H1 (cell line): ENCODE measurements around the gene POLA1. TPM values are rescaled to one million over a fixed set of nuclear protein-coding genes. Genes with fewer than 3 reads are reported as not detected.

ENCODE experiments used
- CTCF ChIA-PET: fragments of 300-600 bp; sonication (Branson Sonifier 250); formaldehyde crosslinking; loops from one replicate; lab custom pipeline; 2021; ENCODE audit not compliant: partially characterized antibody; lab: Charles Lee
- POLR2A ChIA-PET: fragments of 300-600 bp; sonication (Branson Sonifier 250); formaldehyde crosslinking; loops from one replicate; lab custom pipeline; 2021; ENCODE audit warnings: inconsistent platforms; ENCODE audit not compliant: partially characterized antibody; lab: Charles Lee
- DNase-seq, 2 experiments: peaks; one replicate each; pipeline versions ENCODE4 v3.0.0 to v3.0.0-alpha.2; 2010 to 2022; ENCODE audit warnings: low spot score in 2 of 2, low read depth in 1 of 2, mixed read lengths in 1 of 2
- FAIRE-seq: peaks from 2 replicates; lab custom pipeline; 2011; peaks lifted over from hg19 to GRCh38; lab: Jason Lieb, UNC
- H2AFZ ChIP-seq: 2 replicates; pipeline ENCODE4 v1.8.1; 2012; ENCODE audit warnings: low read length, inconsistent platforms
- H2AK5ac ChIP-seq: 2 replicates; pipeline ENCODE4 v1.6.1; 2013; ENCODE audit warnings: low read depth, low read length
- H2BK120ac ChIP-seq: replicated peaks from 2 replicates; pipeline ENCODE3; 2013; ENCODE audit warnings: low read depth, low read length, inconsistent platforms
- H2BK12ac ChIP-seq: 2 replicates; pipeline ENCODE4 v1.6.1; 2013; ENCODE audit warnings: low read depth, low read length
- H2BK15ac ChIP-seq: 2 replicates; pipeline ENCODE4 v1.6.1; 2013; ENCODE audit warnings: low read length
- H2BK20ac ChIP-seq: 2 replicates; pipeline ENCODE4 v1.6.1; 2013; ENCODE audit warnings: low read length
- H2BK5ac ChIP-seq: 2 replicates; pipeline ENCODE4 v1.6.1; 2013; ENCODE audit warnings: low read depth, low read length
- H3K14ac ChIP-seq: 2 replicates; pipeline ENCODE4 v1.6.1; 2013; ENCODE audit warnings: inconsistent platforms; ENCODE audit not compliant: insufficient read length
- H3K18ac ChIP-seq: 2 replicates; pipeline ENCODE4 v1.6.1; 2013; ENCODE audit warnings: low read length; ENCODE audit errors: extremely low read depth
- H3K23ac ChIP-seq: 2 replicates; pipeline ENCODE4 v1.6.1; 2013; ENCODE audit warnings: inconsistent platforms; ENCODE audit not compliant: insufficient read length
- H3K23me2 ChIP-seq: 2 replicates; pipeline ENCODE4 v1.6.1; 2013; ENCODE audit warnings: low read depth, low read length
- H3K27ac ChIP-seq: 2 replicates; pipeline ENCODE4 v1.6.1; 2011; ENCODE audit warnings: low read depth, low read length, inconsistent platforms
- H3K27me3 ChIP-seq, 4 experiments: replicated peaks in 1 of 4; 1 replicate in 1 of 4; 2 replicates in 3 of 4; pipeline versions ENCODE4 v1.6.1 to v1.8.1; 2011 to 2013; ENCODE audit warnings: low read length in 3 of 4, mild to moderate bottlenecking in 3 of 4, inconsistent platforms in 2 of 4, mixed read lengths in 2 of 4, moderate library complexity in 1 of 4; ENCODE audit not compliant: control insufficient read depth in 3 of 4, insufficient read depth in 3 of 4; ENCODE audit errors: extremely low read depth in 1 of 4
- H3K36me3 ChIP-seq, 4 experiments: 2 replicates each; pipeline versions ENCODE4 v1.6.1 to v1.8.1; 2011 to 2013; ENCODE audit warnings: mild to moderate bottlenecking in 4 of 4, low read length in 3 of 4, moderate library complexity in 2 of 4, control low read depth in 1 of 4, inconsistent platforms in 1 of 4; ENCODE audit not compliant: insufficient read depth in 4 of 4, control insufficient read depth in 2 of 4
- H3K4ac ChIP-seq: replicated peaks from 2 replicates; pipeline ENCODE3; 2013; ENCODE audit warnings: low read length, low read depth, mixed read lengths, inconsistent platforms; ENCODE audit not compliant: insufficient read length
- H3K4me1 ChIP-seq, 4 experiments: replicated peaks in 1 of 4; 1 replicate in 1 of 4; 2 replicates in 3 of 4; pipeline versions ENCODE4 v1.6.1 to v1.8.1; 2011 to 2013; ENCODE audit warnings: low read length in 3 of 4, inconsistent platforms in 2 of 4, mixed read lengths in 1 of 4; ENCODE audit not compliant: insufficient read depth in 4 of 4, control insufficient read depth in 3 of 4
- H3K4me2 ChIP-seq, 2 experiments: 2 replicates each; pipeline versions ENCODE4 v1.6.1 to v1.8.1; 2011 to 2013; ENCODE audit warnings: low read depth in 2 of 2, low read length in 2 of 2, control low read depth in 1 of 2, inconsistent platforms in 1 of 2, mild to moderate bottlenecking in 1 of 2; ENCODE audit not compliant: insufficient read depth in 1 of 2
- H3K4me3 ChIP-seq, 4 experiments: fragments of 200-600, 300-600 bp in 1 of 4; sonication (generic), shearing (Covaris generic), sonication (Bioruptor Twin) in 1 of 4; 2 replicates each; pipeline versions ENCODE4 v1.5.1 to v1.8.1; 2011 to 2016; ENCODE audit warnings: low read length in 4 of 4, low read depth in 3 of 4, control low read depth in 2 of 4, inconsistent platforms in 2 of 4, mild to moderate bottlenecking in 2 of 4, mixed read lengths in 1 of 4, moderate library complexity in 1 of 4; ENCODE audit not compliant: insufficient read depth in 2 of 4; ENCODE audit errors: extremely low read depth in 1 of 4
- H3K56ac ChIP-seq: replicated peaks from 2 replicates; pipeline ENCODE3; 2013; ENCODE audit warnings: low read depth, mild to moderate bottlenecking, mixed read lengths, low read length, inconsistent platforms; ENCODE audit not compliant: insufficient read length
- H3K79me1 ChIP-seq: 2 replicates; pipeline ENCODE4 v1.6.1; 2013; ENCODE audit warnings: low read depth, low read length, control low read depth
- H3K79me2 ChIP-seq, 2 experiments: 2 replicates each; pipeline versions ENCODE4 v1.6.1 to v1.8.1; 2012 to 2013; ENCODE audit warnings: low read length in 2 of 2, mild to moderate bottlenecking in 2 of 2, inconsistent platforms in 1 of 2; ENCODE audit not compliant: insufficient read depth in 2 of 2, control insufficient read depth in 1 of 2
- H3K9ac ChIP-seq, 4 experiments: replicated peaks in 1 of 4; 1 replicate in 1 of 4; 2 replicates in 3 of 4; pipeline versions ENCODE4 v1.6.1 to v1.8.1; 2011 to 2013; ENCODE audit warnings: low read depth in 3 of 4, low read length in 3 of 4, control low read depth in 2 of 4, mild to moderate bottlenecking in 2 of 4, moderate library complexity in 2 of 4, inconsistent platforms in 1 of 4; ENCODE audit errors: extremely low read depth in 1 of 4
- H3K9me3 ChIP-seq, 2 experiments: 2 replicates each; pipeline versions ENCODE4 v1.6.1 to v1.8.1; 2012 to 2013; ENCODE audit warnings: mild to moderate bottlenecking in 2 of 2, moderate library complexity in 2 of 2, control low read depth in 1 of 2, inconsistent platforms in 1 of 2, low read depth in 1 of 2, low read length in 1 of 2, mixed read lengths in 1 of 2; ENCODE audit not compliant: insufficient read depth in 2 of 2
- H4K20me1 ChIP-seq, 2 experiments: replicated peaks in 1 of 2; 2 replicates each; pipeline versions ENCODE3 to v1.8.1; 2011 to 2013; ENCODE audit warnings: inconsistent platforms in 2 of 2, low read length in 2 of 2, mild to moderate bottlenecking in 1 of 2; ENCODE audit not compliant: insufficient read depth in 2 of 2, control insufficient read depth in 1 of 2
- H4K5ac ChIP-seq: 2 replicates; pipeline ENCODE4 v1.6.1; 2013; ENCODE audit warnings: low read length, low read depth, mixed read lengths, inconsistent platforms; ENCODE audit not compliant: insufficient read length
- H4K8ac ChIP-seq: 2 replicates; pipeline ENCODE4 v1.8.0; 2013; ENCODE audit warnings: mild to moderate bottlenecking, moderate library complexity, low read length, inconsistent platforms; ENCODE audit not compliant: insufficient read depth; ENCODE audit errors: extremely low read depth
- H4K91ac ChIP-seq: replicated peaks from 2 replicates; pipeline ENCODE3; 2013; ENCODE audit warnings: low read length, mixed read lengths, inconsistent platforms; ENCODE audit not compliant: insufficient read length
- BRCA1 ChIP-seq: IDR thresholded peaks from 2 replicates; pipeline ENCODE4 v1.6.1; 2012; ENCODE audit warnings: low read depth, low read length, improper control_type of control experiment
- CHD1 ChIP-seq: IDR thresholded peaks from 2 replicates; pipeline ENCODE4 v1.6.1; 2012; ENCODE audit warnings: low read depth, low read length, improper control_type of control experiment
- EP300 ChIP-seq, 2 experiments: IDR thresholded peaks; 1 replicate in 1 of 2; 2 replicates in 1 of 2; pipeline ENCODE4 v1.6.1; 2011 to 2012; ENCODE audit warnings: low read depth in 2 of 2, low read length in 2 of 2, mild to moderate bottlenecking in 2 of 2, borderline replicate concordance in 1 of 2, inconsistent platforms in 1 of 2, moderate library complexity in 1 of 2
- EZH2 ChIP-seq: fragments of 200-600 bp; sonication (generic); IDR thresholded peaks from 2 replicates; pipeline ENCODE4 v1.7.1; 2012; ENCODE audit warnings: low read depth, mild to moderate bottlenecking, moderate library complexity, low read length, inconsistent platforms; ENCODE audit not compliant: severe bottlenecking
- HDAC6 ChIP-seq: IDR thresholded peaks from one replicate; pipeline ENCODE4 v1.7.1; 2012; ENCODE audit warnings: low read depth, mild to moderate bottlenecking, inconsistent platforms, low read length, moderate library complexity
- KDM4A ChIP-seq: IDR thresholded peaks from one replicate; pipeline ENCODE4 v1.7.1; 2012; ENCODE audit warnings: low read depth, mild to moderate bottlenecking, moderate library complexity, low read length, inconsistent platforms; ENCODE audit not compliant: severe bottlenecking
- POLR2A ChIP-seq, 2 experiments: IDR thresholded peaks; 1 replicate in 1 of 2; 2 replicates in 1 of 2; pipeline ENCODE4 v1.6.1; 2011; ENCODE audit warnings: low read depth in 2 of 2, low read length in 2 of 2, mild to moderate bottlenecking in 2 of 2; ENCODE audit errors: control extremely low read depth in 1 of 2
- SUZ12 ChIP-seq: fragments of 200-600 bp; sonication (generic); IDR thresholded peaks from 2 replicates; pipeline ENCODE4 v1.6.1; 2012; ENCODE audit warnings: mild to moderate bottlenecking, inconsistent platforms, low read length, moderate library complexity, mixed read lengths
- WGBS, 2 experiments: shearing (Covaris generic) in 1 of 2; methylation state at CpG; one replicate each; pipeline versions ENCODE4 v1.1.6 to v1.1.7; 2013 to 2015; ENCODE audit warnings: low lambda C conversion rate in 2 of 2, mixed read lengths in 2 of 2, inconsistent platforms in 1 of 2, low coverage in 1 of 2, missing lambda C conversion rate in 1 of 2; ENCODE audit not compliant: insufficient replicate concordance in 2 of 2, insufficient coverage in 1 of 2, insufficient read length in 1 of 2; ENCODE audit errors: extremely low coverage in 1 of 2, missing lambda C conversion rate in 1 of 2; 5-methylcytosine and 5-hydroxymethylcytosine counted together
- polyA plus RNA-seq, 7 experiments: library from polyadenylated mRNA; depleted of rRNA in 3 of 7; stranded (reverse) in 5 of 7; unstranded in 2 of 7; fragments of >200 nt in 5 of 7; fragments of 200-250 nt in 2 of 7; gene quantifications; 1 replicate in 5 of 7; 2 replicates in 1 of 7; 4 replicates in 1 of 7; pipeline versions ENCODE4 v1.2.1 to v1.2.3, GENCODE V29; 2011 to 2013; ENCODE audit warnings: missing spikeins in 2 of 7, mixed read lengths in 2 of 7
- total RNA-seq: library from RNA; stranded (reverse); fragmentation: NEBNext Ultra II Directional; extraction: Animal tissue kit (Norgen Biotek cat#: 25700); gene quantifications from 2 replicates; pipeline ENCODE4 v1.2.1, GENCODE V29; 2021

POLA1 gene
- total and polyA plus RNA-seq, 2 of the 8 experiments (the other 6 are each of a cell fraction or from before 2014, with no cell fraction given) = 5.6 to 34.9 TPM

DNA sequence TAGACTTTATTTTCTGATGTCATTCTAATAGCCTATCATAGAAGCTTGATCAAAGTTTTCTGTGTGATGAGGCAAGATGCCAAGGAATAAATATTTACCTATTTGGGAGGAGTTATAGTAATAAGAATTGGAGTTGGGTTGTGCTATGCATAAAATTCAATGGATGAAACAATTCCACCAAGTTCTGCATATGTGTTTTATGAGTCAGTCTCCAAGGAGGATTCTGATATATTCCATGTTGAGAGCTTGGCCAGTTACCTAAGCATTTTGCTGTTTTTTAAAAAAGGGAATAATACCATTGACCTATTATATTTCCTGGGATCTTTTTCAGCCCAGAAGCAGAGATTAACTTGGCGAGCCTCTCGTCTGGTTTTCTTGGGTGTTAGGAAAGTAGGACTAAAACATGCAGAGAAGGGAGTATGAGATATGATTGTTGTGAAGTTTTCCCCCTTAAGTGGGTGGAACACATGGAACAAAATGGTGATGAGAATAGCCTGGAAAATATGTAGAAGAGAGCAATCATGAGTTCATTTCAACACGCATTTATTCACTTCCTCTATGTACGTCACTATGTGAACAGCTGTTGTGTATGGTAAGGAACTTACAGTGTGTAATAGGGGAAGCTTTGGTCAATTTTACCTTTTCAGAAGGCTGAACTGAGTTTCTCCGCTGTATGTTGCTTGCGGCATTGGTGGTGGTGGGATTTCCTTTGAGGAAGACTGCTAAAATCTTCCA, 39.2 kb downstream of the POLA1 start:
- Histone ChIP-seq H3K23ac (no peak overlapping the region), H4K20me1 (no peaks in the 10 kb centered on the region), H3K4me1 (no peaks in the 10 kb centered on the region), H2BK12ac (no peak overlapping the region), H4K91ac (no peak overlapping the region), H2AFZ (no peak overlapping the region), H3K14ac (no peak overlapping the region), H4K8ac (no peak overlapping the region), H3K23me2 (no peaks in the 10 kb centered on the region), H3K79me2 (no peaks in the 10 kb centered on the region), H4K5ac (no peak overlapping the region), H2AK5ac (no peak overlapping the region), H3K9me3 (no peaks in the 10 kb centered on the region), H2BK15ac (no peak overlapping the region), H3K18ac (no peak overlapping the region), H2BK5ac (no peak overlapping the region), H3K36me3 (peaks cover 0 to 27% (median 11%) of the 10 kb centered on the region in 4 experiments; a peak in 4 of 8 replicates), H3K9ac (no peak overlapping the region), H3K4ac (no peak overlapping the region), H2BK20ac (no peak overlapping the region), H3K27ac (no peak overlapping the region), H3K79me1 (no peaks in the 10 kb centered on the region), H2BK120ac (no peak overlapping the region), H3K27me3 (no peaks in the 10 kb centered on the region), H3K56ac (no peak overlapping the region), H3K4me2 (no peak overlapping the region), H3K4me3 (no peak overlapping the region)
- no peak for TF ChIP-seq EP300 (IDR thresholded peaks at IDR 0.05; ENCODE audit: borderline replicate concordance in 1 of 2, low read depth in 2 of 2, low read length in 2 of 2)
- no peak for TF ChIP-seq EZH2
- no peak for TF ChIP-seq CHD1
- TF ChIP-seq HDAC6 = no peak
- no peak for TF ChIP-seq POLR2A (IDR thresholded peaks at IDR 0.05; ENCODE audit: control extremely low read depth in 1 of 2, low read depth in 2 of 2, low read length in 2 of 2)
- TF ChIP-seq BRCA1 = no peak
- no peak for TF ChIP-seq KDM4A
- no peak for TF ChIP-seq SUZ12
- ChIA-PET CTCF (interaction anchor here (0.9 kb wide), 1 partner anchor 7 kb away, joined by 4 read pairs; no protein-coding TSS in a partner anchor), POLR2A (no interaction called here)
- FAIRE-seq = no peak
- WGBS, 2 experiments = 93% methylated on average over 6 of the region's 6 CpGs; no CpG with 5 or more reads in 1 of the 2 experiments
- DNase-seq = no peak
